Head of caudate nucleus (tissue), 42 donors: ENCODE data around the gene HIVEP3.

Source experiments
- DNase-seq, 42 donors: peaks; one replicate each; pipeline versions ENCODE4 v3.0.0 to v3.0.0-alpha.2; 2020 to 2021; ENCODE audit warnings: mixed read lengths in 7 of 42
- intact Hi-C: fragments of 100-400 bp; cut with DNase I; formaldehyde crosslinking; loops from one replicate; pipeline ENCODE4 v1.15.0; 2022

The HIVEP3 gene

GRCh38 chr1:41880950-41881885 is 37.5 kb downstream of the HIVEP3 start:
- no peak for DNase-seq
- intact Hi-C loops = no loop called here

GRCh38 chr1:41880261-41880660 is 38.5 kb downstream of the HIVEP3 start:
- DNase-seq = no peak
- intact Hi-C loops = no loop called here

- no peak for DNase-seq
- intact Hi-C loops = no loop called here
Measured at GRCh38 chr1:41879617-41880016, 39.1 kb downstream of the HIVEP3 start.

GRCh38 chr1:41878911-41879310 is 39.8 kb downstream of the HIVEP3 start:
- intact Hi-C loops = no loop called here

GRCh38 chr1:41878495-41878894 is 40.2 kb downstream of the HIVEP3 start:
- intact Hi-C loops = no loop called here

More at GRCh38 chr1:41878911-41879310, 39.8 kb downstream of the HIVEP3 start:
- no peak for DNase-seq

GRCh38 chr1:41876576-41877445 is 41.9 kb downstream of the HIVEP3 start:
- intact Hi-C loops = no loop called here
- no peak for DNase-seq

More at GRCh38 chr1:41878495-41878894, 40.2 kb downstream of the HIVEP3 start:
- DNase-seq = no peak

- intact Hi-C loops = no loop called here
- DNase-seq = no peak
Measured at GRCh38 chr1:41875487-41875886, 43.2 kb downstream of the HIVEP3 start.

GRCh38 chr1:41874903-41875411 is 43.8 kb downstream of the HIVEP3 start:
- intact Hi-C loops = no loop called here
- peak in 2 of 42 donors; percentile 10 to 42 for DNase-seq

- no peak for DNase-seq
- intact Hi-C loops = no loop called here
Measured at GRCh38 chr1:41874151-41874719, 44.5 kb downstream of the HIVEP3 start.

GRCh38 chr1:41872074-41872473 is 46.6 kb downstream of the HIVEP3 start:
- DNase-seq = no peak
- intact Hi-C loops = no loop called here

- DNase-seq = no peak
- intact Hi-C loops = no loop called here
Measured at GRCh38 chr1:41870076-41870562, 48.6 kb downstream of the HIVEP3 start.

GRCh38 chr1:41868241-41868998 is 50.3 kb downstream of the HIVEP3 start:
- DNase-seq = no peak
- intact Hi-C loops = no loop called here

- intact Hi-C loops = no loop called here
- no peak for DNase-seq
Measured at GRCh38 chr1:41866285-41866684, 52.4 kb downstream of the HIVEP3 start.

GRCh38 chr1:41864471-41865040 is 54.2 kb downstream of the HIVEP3 start:
- intact Hi-C loops = no loop called here
- DNase-seq = no peak

GRCh38 chr1:41863718-41864117 is 55.0 kb downstream of the HIVEP3 start:
- intact Hi-C loops = no loop called here
- no peak for DNase-seq

GRCh38 chr1:41862384-41863221 is 56.1 kb downstream of the HIVEP3 start:
- intact Hi-C loops = no loop called here

More at GRCh38 chr1:41862384-41863221, 56.1 kb downstream of the HIVEP3 start:
- DNase-seq = peak in 40 of 42 donors; percentile 17 to 90 (median 58)
